Sciatic nerve (tissue), 2 donors: Measurements from ENCODE around the gene FRAS1. TPM values are rescaled to one million over a fixed set of nuclear protein-coding genes. Genes with fewer than 3 reads are reported as not detected.
A peak's percentile ranks its signal among the peaks of the same experiment; 100 is the strongest.
"Not testable (repeated sequence)": the region's sequence is repeated elsewhere in the genome, so short reads cannot be mapped to it uniquely, and the experiment has no call there.

ENCODE experiments used
- ATAC-seq: fragments of 200-7000 bp; cut with Tn5 transposase; one replicate; pipeline ENCODE4 v1.9.1; 2020; ENCODE audit warnings: mild to moderate bottlenecking, moderate library complexity
- DNase-seq: peaks from one replicate; pipeline ENCODE4 v3.0.0-alpha.2; 2020; ENCODE audit warnings: low spot score
- intact Hi-C: fragments of 100-400 bp; cut with DNase I; formaldehyde crosslinking; loops from one replicate; pipeline ENCODE4 v1.14.2; 2022
- total RNA-seq: library from RNA; stranded (reverse); fragmentation: NEBNext Ultra II Directional; extraction: Animal tissue kit (Norgen Biotek cat#: 25700); gene quantifications from one replicate; pipeline ENCODE4 v1.2.1, GENCODE V29; 2021
- donor health status: DM: no; HTN: no; CAD: no.
- donor health status: DM: no; HTN: no; CAD: no.

Gene FRAS1
- total RNA-seq: 9.7 TPM

- ATAC-seq: peak; percentile 69
- peak; percentile 61 for DNase-seq
- intact Hi-C loops: no loop called here
These were observed at the start of gene FRAS1 for GRCh38 chr4:78057135-78057599. TSS of gene FRAS1 (plus strand) at chr4:78057323. CDS start at chr4:78058010, 687 bp downstream.

- intact Hi-C loops, ATAC-seq, DNase-seq: not testable (repeated sequence)
These were observed 46.1 kb upstream of the FRAS1 start for GRCh38 chr4:78011003-78011402.

- intact Hi-C loops: no loop called here
- DNase-seq (no peak), ATAC-seq (no peak)
These were observed 41.9 kb upstream of the FRAS1 start for GRCh38 chr4:78014889-78015886.

GRCh38 chr4:78018271-78019049 lies 38.7 kb upstream of the FRAS1 start:
- intact Hi-C loops: no loop called here
- DNase-seq (no peak), ATAC-seq (no peak)

- intact Hi-C loops: no loop called here
- DNase-seq (no peak), ATAC-seq (no peak)
These were observed 37.7 kb upstream of the FRAS1 start for GRCh38 chr4:78019414-78019813.

- no peak for ATAC-seq
- intact Hi-C loops: no loop called here
- no peak for DNase-seq
These were observed 36.4 kb upstream of the FRAS1 start for GRCh38 chr4:78020677-78021076.

GRCh38 chr4:78022517-78022916 lies 34.6 kb upstream of the FRAS1 start:
- ATAC-seq: no peak
- intact Hi-C loops: no loop called here
- DNase-seq: no peak

- DNase-seq (no peak), ATAC-seq (no peak)
- intact Hi-C loops: no loop called here
These were observed 33.0 kb upstream of the FRAS1 start for GRCh38 chr4:78024085-78024484.

GRCh38 chr4:78024576-78025091 lies 32.5 kb upstream of the FRAS1 start:
- intact Hi-C loops: no loop called here
- no peak for DNase-seq
- no peak for ATAC-seq

- ATAC-seq (no peak), DNase-seq (no peak)
- intact Hi-C loops: no loop called here
These were observed 25.6 kb upstream of the FRAS1 start for GRCh38 chr4:78031417-78031950.

- DNase-seq (no peak), ATAC-seq (no peak)
- intact Hi-C loops: no loop called here
These were observed 24.7 kb upstream of the FRAS1 start for GRCh38 chr4:78032446-78032845.

- no peak for ATAC-seq
- DNase-seq: no peak
- intact Hi-C loops: no loop called here
These were observed 24.2 kb upstream of the FRAS1 start for GRCh38 chr4:78032929-78033328.

- intact Hi-C loops: no loop called here
These were observed 23.3 kb upstream of the FRAS1 start for GRCh38 chr4:78033861-78034260.

GRCh38 chr4:78038704-78039103 lies 18.4 kb upstream of the FRAS1 start:
- intact Hi-C loops: no loop called here
- no peak for ATAC-seq

More at GRCh38 chr4:78033861-78034260, 23.3 kb upstream of the FRAS1 start:
- ATAC-seq (no peak), DNase-seq (no peak)

GRCh38 chr4:78039678-78040077 lies 17.4 kb upstream of the FRAS1 start:
- DNase-seq: no peak
- intact Hi-C loops: no loop called here
- ATAC-seq: no peak

More at GRCh38 chr4:78038704-78039103, 18.4 kb upstream of the FRAS1 start:
- DNase-seq: no peak

GRCh38 chr4:78040431-78040830 lies 16.7 kb upstream of the FRAS1 start:
- no peak for DNase-seq
- no peak for ATAC-seq
- intact Hi-C loops: no loop called here

GRCh38 chr4:78047366-78047765 lies 9.8 kb upstream of the FRAS1 start:
- ATAC-seq: no peak
- intact Hi-C loops: no loop called here
- DNase-seq: no peak

- intact Hi-C loops: no loop called here
- DNase-seq: peak; percentile 84
These were observed 626 bp upstream of the FRAS1 start for GRCh38 chr4:78056265-78057129.

More at GRCh38 chr4:78056265-78057129, 626 bp upstream of the FRAS1 start:
- ATAC-seq: peak; percentile 74
